K562 (cell line): ENCODE measurements around the gene ZNF200. TPM values are rescaled to one million over a fixed set of nuclear protein-coding genes. Genes with fewer than 3 reads are reported as not detected.
A peak's percentile ranks its signal among the peaks of the same experiment; 100 is the strongest.

Source experiments
- CHD4 ChIP-seq: fragments of 200-600 bp; sonication (generic); IDR thresholded peaks from 3 replicates; pipeline ENCODE4 v1.6.1; 2012; ENCODE audit warnings: low read depth, mild to moderate bottlenecking, mixed read lengths, low read length, inconsistent platforms; ENCODE audit not compliant: insufficient read depth, insufficient replicate concordance, poor library complexity, severe bottlenecking
- MAFK ChIP-seq: IDR thresholded peaks from 2 replicates; pipeline ENCODE4 v1.6.1; 2011; ENCODE audit warnings: low read length, improper control_type of control experiment
- TEAD4 ChIP-seq, 2 experiments: sonication (generic) in 1 of 2; formaldehyde crosslinking in 1 of 2; IDR thresholded peaks; 2 replicates each; pipeline versions ENCODE4 v1.6.1 to v1.8.0; 2012 to 2022; ENCODE audit warnings: borderline replicate concordance in 1 of 2, inconsistent platforms in 1 of 2, low read length in 1 of 2, mild to moderate bottlenecking in 1 of 2, missing genetic modification reagents in 1 of 2
- THRAP3 ChIP-seq: fragments of 450-650 bp; IDR thresholded peaks from 2 replicates; pipeline ENCODE4 v1.6.1; 2016; ENCODE audit warnings: mild to moderate bottlenecking, inconsistent platforms, borderline replicate concordance
- TRIM24 ChIP-seq, 2 experiments: fragments of 450-650 bp; IDR thresholded peaks; 2 replicates each; pipeline ENCODE4 v1.6.1; 2016
- YY1 ChIP-seq, 3 experiments: IDR thresholded peaks; 2 replicates each; pipeline ENCODE4 v1.6.1; 2011; ENCODE audit warnings: low read length in 2 of 3, mild to moderate bottlenecking in 2 of 3, moderate library complexity in 2 of 3, borderline replicate concordance in 1 of 3, control low read depth in 1 of 3, low read depth in 1 of 3; ENCODE audit not compliant: insufficient read depth in 3 of 3, insufficient replicate concordance in 2 of 3, control insufficient read depth in 1 of 3, insufficient read length in 1 of 3; ENCODE audit errors: extremely low read depth in 1 of 3
- ZNF785 ChIP-seq: fragments of 250-450 bp; sonication (Bioruptor Pico); IDR thresholded peaks from 2 replicates; pipeline ENCODE4 v1.4.0; 2020; ENCODE audit warnings: mild to moderate bottlenecking
- polyA plus RNA-seq, 8 experiments: library from polyadenylated mRNA; depleted of rRNA in 4 of 8; stranded (reverse) in 5 of 8; unstranded in 3 of 8; fragments of >200 nt; fragmentation: Nextera tagmentation in 2 of 8; fragmentation: Illumina TruSeq in 1 of 8; extraction: Ambion mirVana in 2 of 8; extraction: Trizol in 1 of 8; gene quantifications; 2 replicates each; pipeline versions ENCODE4 v1.2.1 to v1.2.3, GENCODE V29; 2011 to 2014; ENCODE audit warnings: inconsistent platforms in 1 of 8, missing spikeins in 1 of 8
- total RNA-seq, 7 experiments: library from RNA; depleted of rRNA in 6 of 7; stranded (reverse); fragments of >200 nt in 6 of 7; fragmentation: Illumina TruSeq in 2 of 7; extraction: Trizol in 2 of 7; gene quantifications; 2 replicates each; pipeline versions ENCODE4 v1.2.1 to v1.2.3, GENCODE V29; 2011 to 2021; ENCODE audit warnings: low replicate concordance in 1 of 7
- TF ChIP-seq, protein P1 (sequence below), 2 experiments: fragments of 450-650 bp in 1 of 2; sonication (generic) in 1 of 2; formaldehyde crosslinking in 1 of 2; IDR thresholded peaks; 2 replicates each; pipeline versions ENCODE4 v1.7.1 to v1.9.0; 2016 to 2022; ENCODE audit warnings: inconsistent platforms in 1 of 2, mild to moderate bottlenecking in 1 of 2, missing genetic modification reagents in 1 of 2
- TF ChIP-seq, protein P2 (sequence below), 2 experiments: fragments of 450-650 bp; IDR thresholded peaks; 2 replicates each; pipeline ENCODE4 v1.6.1; 2016
- TF ChIP-seq, protein P3 (sequence below): fragments of 200-800 bp; sonication (Bioruptor generic); IDR thresholded peaks from 2 replicates; pipeline ENCODE4 v1.6.1; 2017; ENCODE audit warnings: missing genetic modification characterization, missing compliant biosample characterization

ZNF200 gene
- total and polyA plus RNA-seq, 9 of the 15 experiments (the other 6 are each of a cell fraction or from before 2014, with no cell fraction given) = 4.8 to 14.5 (median 9.2) TPM

DNA sequence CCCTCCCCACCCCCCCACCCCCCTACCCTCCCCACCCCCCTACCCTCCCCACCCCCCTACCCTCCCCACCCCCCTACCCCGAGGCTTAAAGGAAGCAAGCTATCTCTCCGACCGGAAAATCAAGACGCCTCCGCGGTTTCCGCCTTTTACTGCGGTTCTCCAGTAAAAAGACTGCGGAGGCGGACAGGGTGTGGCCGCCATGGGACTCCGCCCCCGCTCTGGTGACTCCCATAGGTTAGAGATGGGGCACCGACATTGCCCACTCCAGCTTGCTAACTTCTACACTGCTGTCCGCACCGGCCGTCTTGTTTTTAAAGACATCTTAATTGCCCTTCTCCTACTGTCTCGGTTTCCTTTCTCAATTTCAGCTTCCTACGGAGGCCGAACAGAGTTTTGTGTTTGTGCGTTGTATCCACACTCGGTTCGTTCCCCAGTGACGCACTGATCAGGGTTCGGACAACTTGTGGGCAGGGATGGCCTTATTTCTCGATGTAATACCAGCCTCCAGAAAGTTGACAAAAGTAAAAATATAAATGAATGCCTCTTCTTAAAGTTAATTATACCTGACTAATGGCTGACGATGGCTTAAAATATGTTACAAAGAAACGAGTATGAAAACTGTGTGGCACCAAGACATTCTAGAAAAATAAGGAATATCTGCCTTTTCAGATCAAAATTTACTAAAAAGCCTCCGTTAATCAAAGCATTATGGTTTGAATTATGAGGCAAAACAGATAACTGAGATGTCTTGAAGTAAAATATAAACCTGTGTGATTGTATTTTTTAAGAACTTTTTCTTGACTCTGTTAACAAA lies 1.1 kb upstream of the ZNF200 start (continued):
- TF ChIP-seq TEAD4 (IDR thresholded peaks at IDR 0.05; ENCODE audit: low read length) (peak; percentile 13; the same call in 1 of the 2 replicates), TEAD4 (CRISPR knock-in tag; IDR thresholded peaks at IDR 0.05; ENCODE audit: borderline replicate concordance) (no peak), ZNF785 (CRISPR knock-in tag) (no peak), THRAP3 (0 out of 2 replicates have a peak, but pooled peaks have one; percentile 76), YY1 (IDR thresholded peaks at IDR 0.05; ENCODE audit: borderline replicate concordance in 1 of 3, control insufficient read depth in 1 of 3, extremely low read depth in 1 of 3, insufficient read depth in 3 of 3, insufficient read length in 1 of 3, insufficient replicate concordance in 2 of 3, low read depth in 1 of 3, low read length in 2 of 3) (peak in 1 of 3 experiments; percentile 55), MAFK (no peak), CHD4 (peak; percentile 31), TRIM24 (IDR thresholded peaks at IDR 0.05) (peak; percentile 29 to 43; a peak in 2 of 4 replicates)
- TF ChIP-seq, protein P1, sequence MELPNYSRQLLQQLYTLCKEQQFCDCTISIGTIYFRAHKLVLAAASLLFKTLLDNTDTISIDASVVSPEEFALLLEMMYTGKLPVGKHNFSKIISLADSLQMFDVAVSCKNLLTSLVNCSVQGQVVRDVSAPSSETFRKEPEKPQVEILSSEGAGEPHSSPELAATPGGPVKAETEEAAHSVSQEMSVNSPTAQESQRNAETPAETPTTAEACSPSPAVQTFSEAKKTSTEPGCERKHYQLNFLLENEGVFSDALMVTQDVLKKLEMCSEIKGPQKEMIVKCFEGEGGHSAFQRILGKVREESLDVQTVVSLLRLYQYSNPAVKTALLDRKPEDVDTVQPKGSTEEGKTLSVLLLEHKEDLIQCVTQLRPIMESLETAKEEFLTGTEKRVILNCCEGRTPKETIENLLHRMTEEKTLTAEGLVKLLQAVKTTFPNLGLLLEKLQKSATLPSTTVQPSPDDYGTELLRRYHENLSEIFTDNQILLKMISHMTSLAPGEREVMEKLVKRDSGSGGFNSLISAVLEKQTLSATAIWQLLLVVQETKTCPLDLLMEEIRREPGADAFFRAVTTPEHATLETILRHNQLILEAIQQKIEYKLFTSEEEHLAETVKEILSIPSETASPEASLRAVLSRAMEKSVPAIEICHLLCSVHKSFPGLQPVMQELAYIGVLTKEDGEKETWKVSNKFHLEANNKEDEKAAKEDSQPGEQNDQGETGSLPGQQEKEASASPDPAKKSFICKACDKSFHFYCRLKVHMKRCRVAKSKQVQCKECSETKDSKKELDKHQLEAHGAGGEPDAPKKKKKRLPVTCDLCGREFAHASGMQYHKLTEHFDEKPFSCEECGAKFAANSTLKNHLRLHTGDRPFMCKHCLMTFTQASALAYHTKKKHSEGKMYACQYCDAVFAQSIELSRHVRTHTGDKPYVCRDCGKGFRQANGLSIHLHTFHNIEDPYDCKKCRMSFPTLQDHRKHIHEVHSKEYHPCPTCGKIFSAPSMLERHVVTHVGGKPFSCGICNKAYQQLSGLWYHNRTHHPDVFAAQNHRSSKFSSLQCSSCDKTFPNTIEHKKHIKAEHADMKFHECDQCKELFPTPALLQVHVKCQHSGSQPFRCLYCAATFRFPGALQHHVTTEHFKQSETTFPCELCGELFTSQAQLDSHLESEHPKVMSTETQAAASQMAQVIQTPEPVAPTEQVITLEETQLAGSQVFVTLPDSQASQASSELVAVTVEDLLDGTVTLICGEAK (IDR thresholded peaks at IDR 0.05) = peak; percentile 45; the same call in 1 of the 2 replicates
- TF ChIP-seq, protein P1 (CRISPR knock-in tag; IDR thresholded peaks at IDR 0.05) = no peak
- TF ChIP-seq, protein P2, sequence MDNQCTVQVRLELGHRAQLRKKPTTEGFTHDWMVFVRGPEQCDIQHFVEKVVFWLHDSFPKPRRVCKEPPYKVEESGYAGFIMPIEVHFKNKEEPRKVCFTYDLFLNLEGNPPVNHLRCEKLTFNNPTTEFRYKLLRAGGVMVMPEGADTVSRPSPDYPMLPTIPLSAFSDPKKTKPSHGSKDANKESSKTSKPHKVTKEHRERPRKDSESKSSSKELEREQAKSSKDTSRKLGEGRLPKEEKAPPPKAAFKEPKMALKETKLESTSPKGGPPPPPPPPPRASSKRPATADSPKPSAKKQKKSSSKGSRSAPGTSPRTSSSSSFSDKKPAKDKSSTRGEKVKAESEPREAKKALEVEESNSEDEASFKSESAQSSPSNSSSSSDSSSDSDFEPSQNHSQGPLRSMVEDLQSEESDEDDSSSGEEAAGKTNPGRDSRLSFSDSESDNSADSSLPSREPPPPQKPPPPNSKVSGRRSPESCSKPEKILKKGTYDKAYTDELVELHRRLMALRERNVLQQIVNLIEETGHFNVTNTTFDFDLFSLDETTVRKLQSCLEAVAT (IDR thresholded peaks at IDR 0.05) = peak in 1 of 2 experiments; percentile 63; a peak in 1 of 4 replicates
- TF ChIP-seq, protein P3, sequence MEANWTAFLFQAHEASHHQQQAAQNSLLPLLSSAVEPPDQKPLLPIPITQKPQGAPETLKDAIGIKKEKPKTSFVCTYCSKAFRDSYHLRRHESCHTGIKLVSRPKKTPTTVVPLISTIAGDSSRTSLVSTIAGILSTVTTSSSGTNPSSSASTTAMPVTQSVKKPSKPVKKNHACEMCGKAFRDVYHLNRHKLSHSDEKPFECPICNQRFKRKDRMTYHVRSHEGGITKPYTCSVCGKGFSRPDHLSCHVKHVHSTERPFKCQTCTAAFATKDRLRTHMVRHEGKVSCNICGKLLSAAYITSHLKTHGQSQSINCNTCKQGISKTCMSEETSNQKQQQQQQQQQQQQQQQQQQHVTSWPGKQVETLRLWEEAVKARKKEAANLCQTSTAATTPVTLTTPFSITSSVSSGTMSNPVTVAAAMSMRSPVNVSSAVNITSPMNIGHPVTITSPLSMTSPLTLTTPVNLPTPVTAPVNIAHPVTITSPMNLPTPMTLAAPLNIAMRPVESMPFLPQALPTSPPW (CRISPR knock-in tag) = 0 out of 2 replicates have a peak, but pooled peaks have one; percentile 50
